Natural killer cell (primary cell): ENCODE data around the gene USPL1. TPM values are rescaled to one million over a fixed set of nuclear protein-coding genes. Genes with fewer than 3 reads are reported as not detected.

Experiments used
- ATAC-seq, 3 donors: fragments of 150-1000 bp in 2 of 3; fragments of 200-7000 bp in 1 of 3; cut with Tn5 transposase; 1 replicate in 1 of 3; 2 replicates in 2 of 3; pipeline ENCODE4 v1.10.0; 2021; ENCODE audit warnings: mild to moderate bottlenecking in 2 of 3, moderate library complexity in 2 of 3
- DNase-seq, 2 donors: peaks; one replicate each; pipeline versions ENCODE4 v3.0.0 to v3.0.0-alpha.2; 2013 to 2021; ENCODE audit warnings: mixed read lengths in 1 of 2
- H3K27ac ChIP-seq: one replicate; pipeline ENCODE4 v1.5.1; 2013; ENCODE audit warnings: mild to moderate bottlenecking, low read length
- H3K27me3 ChIP-seq: one replicate; pipeline ENCODE4 v1.6.1; 2013; ENCODE audit warnings: low read length; ENCODE audit not compliant: control insufficient read depth, insufficient read depth
- H3K36me3 ChIP-seq: one replicate; pipeline ENCODE4 v1.6.1; 2013; ENCODE audit warnings: low read length; ENCODE audit not compliant: control insufficient read depth, insufficient read depth
- H3K4me1 ChIP-seq: one replicate; pipeline ENCODE4 v1.6.1; 2013; ENCODE audit warnings: low read length; ENCODE audit not compliant: control insufficient read depth, insufficient read depth
- H3K4me3 ChIP-seq: one replicate; pipeline ENCODE4 v1.5.1; 2013; ENCODE audit warnings: low read length
- H3K9me3 ChIP-seq: one replicate; pipeline ENCODE4 v1.6.1; 2013; ENCODE audit warnings: low read length; ENCODE audit not compliant: control insufficient read depth, insufficient read depth
- H3K27ac Mint-ChIP-seq, 2 donors: one replicate each; pipeline ENCODE4 v1.8.0; 2022; ENCODE audit warnings: mild to moderate bottlenecking in 2 of 2, mixed read lengths in 2 of 2, moderate library complexity in 1 of 2
- H3K27me3 Mint-ChIP-seq, 2 donors: one replicate each; pipeline ENCODE4 v1.8.0; 2022; ENCODE audit warnings: low read depth in 2 of 2, mixed read lengths in 2 of 2
- H3K36me3 Mint-ChIP-seq: one replicate; pipeline ENCODE4 v1.8.0; 2022; ENCODE audit warnings: mixed read lengths
- H3K4me1 Mint-ChIP-seq, 2 donors: one replicate each; pipeline ENCODE4 v1.8.0; 2022; ENCODE audit warnings: mixed read lengths in 2 of 2
- H3K4me3 Mint-ChIP-seq: one replicate; pipeline ENCODE4 v1.8.0; 2022; ENCODE audit warnings: mild to moderate bottlenecking, moderate library complexity, mixed read lengths
- H3K9me3 Mint-ChIP-seq, 2 donors: one replicate each; pipeline ENCODE4 v1.8.0; 2022; ENCODE audit warnings: mixed read lengths in 2 of 2
- CTCF ChIP-seq: fragments of 200-600 bp; IDR thresholded peaks from one replicate; pipeline ENCODE4 v1.8.0; 2022; ENCODE audit warnings: antibody characterized with exemption
- WGBS: methylation state at CpG from one replicate; pipeline ENCODE4 v1.1.7; 2013; ENCODE audit warnings: missing lambda C conversion rate; ENCODE audit not compliant: insufficient coverage; 5-methylcytosine and 5-hydroxymethylcytosine counted together
- intact Hi-C: fragments of 100-400 bp; cut with micrococcal nuclease; formaldehyde crosslinking; loops from one replicate; pipeline ENCODE4 v1.14.2; 2022
- total RNA-seq, 4 donors: library from RNA; stranded (reverse); fragments of 120-200 nt in 1 of 4; gene quantifications; one replicate each; pipeline versions ENCODE4 v1.2.3 to v1.2.4, GENCODE V29; 2013 to 2022

Gene USPL1
- total RNA-seq, 3 donors from 2014 or later (not counting 1 experiment from before 2014, with no cell fraction given) = 34.8 to 39.0 (median 36.9) TPM

GRCh38 chr13:30685987-30686386 is 68.3 kb downstream of the USPL1 start:
- DNase-seq (no peak), ATAC-seq (no peak)
- Mint-ChIP-seq H3K36me3 (no peaks in the 10 kb centered on the region), H3K27ac (no peak overlapping the region), H3K4me1 (peaks cover 18 to 26% of the 10 kb centered on the region in 2 donors), H3K27me3 (peaks cover 0 to 2% of the 10 kb centered on the region in 2 donors), H3K4me3 (no peak overlapping the region), H3K9me3 (no peaks in the 10 kb centered on the region)
- Histone ChIP-seq H3K4me1 (peaks cover 14% of the 10 kb centered on the region), H3K36me3 (no peaks in the 10 kb centered on the region), H3K4me3 (no peak overlapping the region), H3K9me3 (no peaks in the 10 kb centered on the region), H3K27ac (no peak overlapping the region), H3K27me3 (no peaks in the 10 kb centered on the region)
- no peak for TF ChIP-seq CTCF
- WGBS = 88% methylated on average over 2 of the region's 2 CpGs
- intact Hi-C loops = no loop called here

- DNase-seq (no peak), ATAC-seq (no peak)
- 94% methylated on average over 2 of the region's 3 CpGs for WGBS
- intact Hi-C loops = no loop called here
- Mint-ChIP-seq H3K36me3 (no peaks in the 10 kb centered on the region), H3K27me3 (peaks cover 0 to 2% of the 10 kb centered on the region in 2 donors), H3K27ac (no peak overlapping the region), H3K4me3 (no peak overlapping the region), H3K4me1 (peaks cover 25 to 33% of the 10 kb centered on the region in 2 donors), H3K9me3 (no peaks in the 10 kb centered on the region)
- Histone ChIP-seq H3K27ac (no peak overlapping the region), H3K36me3 (no peaks in the 10 kb centered on the region), H3K4me3 (no peak overlapping the region), H3K4me1 (peaks cover 14% of the 10 kb centered on the region), H3K9me3 (no peaks in the 10 kb centered on the region), H3K27me3 (no peaks in the 10 kb centered on the region)
- TF ChIP-seq CTCF = no peak
These were observed 69.9 kb downstream of the USPL1 start for GRCh38 chr13:30687601-30688000.

GRCh38 chr13:30689752-30690151 is 72.0 kb downstream of the USPL1 start:
- Histone ChIP-seq H3K27me3 (no peaks in the 10 kb centered on the region), H3K36me3 (no peaks in the 10 kb centered on the region), H3K27ac (no peak overlapping the region), H3K9me3 (no peaks in the 10 kb centered on the region), H3K4me3 (no peak overlapping the region), H3K4me1 (peaks cover 14% of the 10 kb centered on the region)
- Mint-ChIP-seq H3K9me3 (no peaks in the 10 kb centered on the region), H3K4me1 (peaks cover 28 to 37% of the 10 kb centered on the region in 2 donors), H3K27me3 (peaks cover 0 to 2% of the 10 kb centered on the region in 2 donors), H3K36me3 (no peaks in the 10 kb centered on the region), H3K4me3 (no peak overlapping the region), H3K27ac (peak overlapping the region in 1 of 2 donors; percentile 87)
- intact Hi-C loops = no loop called here
- TF ChIP-seq CTCF = no peak
- DNase-seq (no peak), ATAC-seq (no peak)
- WGBS = 91% methylated on average over 13 of the region's 14 CpGs
